Stimulated activated naive B cell treated with anti-CD40 and anti-IgM and Interleukin-4, amounts not matched to agents 10 μg/mL and 1 μg/mL and 100 μg/mL, for 72 hours (primary cell): ENCODE data around the gene ARHGAP12.
A peak's percentile ranks its signal among the peaks of the same experiment; 100 is the strongest.

Experiments used
- ATAC-seq, 2 donors: fragments of 150-1000 bp; cut with Tn5 transposase; replicated peaks; 2 replicates each; pipeline ENCODE4 v1.10.0; 2021; ENCODE audit warnings: moderate library complexity in 1 of 2
- DNase-seq: peaks from one replicate; pipeline ENCODE4 v3.0.0; 2021
- H3K27ac Mint-ChIP-seq: one replicate; pipeline ENCODE4 v1.8.0; 2022; ENCODE audit warnings: mild to moderate bottlenecking, mixed read lengths
- H3K27me3 Mint-ChIP-seq, 2 donors: one replicate each; pipeline ENCODE4 v1.8.0; 2022; ENCODE audit warnings: mixed read lengths in 2 of 2
- H3K36me3 Mint-ChIP-seq, 2 donors: one replicate each; pipeline ENCODE4 v1.8.0; 2022; ENCODE audit warnings: mixed read lengths in 2 of 2, mild to moderate bottlenecking in 1 of 2
- H3K4me1 Mint-ChIP-seq, 2 donors: one replicate each; pipeline ENCODE4 v1.8.0; 2022; ENCODE audit warnings: mixed read lengths in 2 of 2, mild to moderate bottlenecking in 1 of 2
- H3K4me3 Mint-ChIP-seq, 2 donors: one replicate each; pipeline ENCODE4 v1.8.0; 2022; ENCODE audit warnings: mild to moderate bottlenecking in 2 of 2, mixed read lengths in 2 of 2, moderate library complexity in 1 of 2
- H3K9me3 Mint-ChIP-seq, 2 donors: one replicate each; pipeline ENCODE4 v1.8.0; 2022; ENCODE audit warnings: mixed read lengths in 2 of 2, mild to moderate bottlenecking in 1 of 2

ARHGAP12 gene

DNA sequence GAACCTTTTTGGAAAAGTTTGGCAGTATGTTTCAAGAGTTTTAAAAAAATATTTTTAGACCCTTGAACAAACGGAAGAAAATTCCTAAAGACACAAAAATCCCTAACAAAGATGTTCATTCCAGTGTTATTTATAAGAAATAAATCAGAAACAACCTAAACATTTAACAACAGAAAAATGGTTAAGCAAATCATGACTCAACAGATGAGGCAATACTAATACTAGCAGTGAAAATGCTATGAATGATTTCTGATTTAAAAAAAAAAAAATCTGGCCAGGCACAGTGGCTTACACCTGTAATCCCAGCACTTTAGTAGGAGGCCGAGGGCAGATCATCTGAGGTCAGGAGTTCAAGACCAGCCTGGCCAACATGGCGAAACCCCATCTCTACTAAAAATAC lies 61.0 kb downstream of the ARHGAP12 start:
- no peak for DNase-seq
- no peak for ATAC-seq
- Mint-ChIP-seq H3K4me3 (no peak overlapping the region), H3K4me1 (peaks cover 15 to 25% of the 10 kb centered on the region in 2 donors), H3K36me3 (peaks cover 2 to 3% of the 10 kb centered on the region in 2 donors), H3K27me3 (no peaks in the 10 kb centered on the region), H3K9me3 (no peaks in the 10 kb centered on the region), H3K27ac (no peak overlapping the region)

GRCh38 chr10:31866118-31866670 lies 62.4 kb downstream of the ARHGAP12 start:
- Mint-ChIP-seq H3K27me3 (no peaks in the 10 kb centered on the region), H3K27ac (peak overlapping the region; percentile 53), H3K4me3 (no peak overlapping the region), H3K4me1 (peaks cover 18 to 31% of the 10 kb centered on the region in 2 donors), H3K36me3 (peaks cover 2 to 6% of the 10 kb centered on the region in 2 donors), H3K9me3 (no peaks in the 10 kb centered on the region)
- DNase-seq (no peak), ATAC-seq (peak in 1 of 2 donors; percentile 29)

DNA sequence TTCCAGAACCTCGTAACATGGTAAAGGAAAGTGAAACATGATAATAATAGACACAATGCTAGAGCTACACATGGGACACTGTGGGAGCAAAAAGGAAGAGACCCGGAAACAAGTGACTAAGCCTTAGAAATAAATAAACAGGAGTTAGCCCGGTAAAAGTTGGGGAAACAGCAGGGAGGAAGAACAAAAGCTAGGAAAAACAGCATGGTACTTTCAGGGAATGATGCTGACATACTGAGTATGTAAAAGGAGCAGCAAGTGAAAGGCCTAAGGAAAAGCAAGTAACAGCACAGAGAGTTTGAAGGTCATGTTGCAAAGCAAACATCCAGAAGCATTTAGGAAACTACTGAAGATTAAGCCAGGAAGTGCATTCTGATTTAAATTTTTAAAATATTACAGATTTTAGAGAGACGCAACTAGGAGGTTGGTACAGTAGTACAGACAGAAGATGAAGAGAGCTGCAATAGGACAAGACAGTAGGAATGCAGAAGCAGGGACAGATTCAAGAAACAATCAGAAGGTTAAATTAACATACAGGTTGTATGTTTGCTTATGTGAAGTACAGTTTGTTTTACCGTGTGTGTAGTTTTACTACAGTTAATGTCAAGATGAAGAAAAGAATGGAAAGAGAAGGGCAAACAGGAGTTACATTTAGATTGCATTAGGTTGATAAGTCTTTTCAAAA lies 63.7 kb downstream of the ARHGAP12 start:
- DNase-seq (no peak), ATAC-seq (no peak)
- Mint-ChIP-seq H3K4me3 (no peak overlapping the region), H3K36me3 (peaks cover 3 to 10% of the 10 kb centered on the region in 2 donors), H3K4me1 (peaks cover 18 to 31% of the 10 kb centered on the region in 2 donors), H3K9me3 (no peaks in the 10 kb centered on the region), H3K27me3 (no peaks in the 10 kb centered on the region), H3K27ac (peak overlapping the region; percentile 2)

- H3K4me3 Mint-ChIP-seq: no peak overlapping the region
- H3K36me3 Mint-ChIP-seq: peaks cover 26 to 37% of the 10 kb centered on the region in 2 donors
- no peak overlapping the region for H3K27ac Mint-ChIP-seq
- peaks cover 0 to 2% of the 10 kb centered on the region in 2 donors for H3K9me3 Mint-ChIP-seq
- no peaks in the 10 kb centered on the region for H3K27me3 Mint-ChIP-seq
- no peak for DNase-seq
- no peak for ATAC-seq
- peaks cover 3 to 12% of the 10 kb centered on the region in 2 donors for H3K4me1 Mint-ChIP-seq
Observed at GRCh38 chr10:31855033-31855432, 73.6 kb downstream of the ARHGAP12 start.

DNA sequence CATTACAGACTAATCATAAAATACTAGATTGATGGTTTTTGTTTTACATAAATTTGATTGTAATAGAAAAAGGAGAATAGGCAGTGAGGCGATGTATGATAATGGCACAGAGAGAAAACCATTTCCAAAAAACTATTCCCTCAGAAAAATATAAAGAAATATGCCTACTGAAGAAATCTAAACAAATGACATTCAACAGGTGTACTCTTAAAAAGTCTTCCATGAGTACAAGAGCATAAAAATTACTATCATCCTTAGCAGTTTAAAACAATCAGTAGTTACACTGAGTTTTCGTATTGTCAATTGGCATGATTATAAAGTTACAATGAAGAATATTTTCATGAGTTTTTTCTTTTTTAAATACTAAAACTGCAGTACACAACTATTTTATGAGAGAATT lies 75.0 kb downstream of the ARHGAP12 start:
- no peaks in the 10 kb centered on the region for H3K27me3 Mint-ChIP-seq
- H3K4me3 Mint-ChIP-seq: no peak overlapping the region
- H3K27ac Mint-ChIP-seq: no peak overlapping the region
- DNase-seq (no peak), ATAC-seq (no peak)
- no peaks in the 10 kb centered on the region for H3K9me3 Mint-ChIP-seq
- peaks cover 3 to 12% of the 10 kb centered on the region in 2 donors for H3K4me1 Mint-ChIP-seq
- peaks cover 21 to 32% of the 10 kb centered on the region in 2 donors for H3K36me3 Mint-ChIP-seq

DNA sequence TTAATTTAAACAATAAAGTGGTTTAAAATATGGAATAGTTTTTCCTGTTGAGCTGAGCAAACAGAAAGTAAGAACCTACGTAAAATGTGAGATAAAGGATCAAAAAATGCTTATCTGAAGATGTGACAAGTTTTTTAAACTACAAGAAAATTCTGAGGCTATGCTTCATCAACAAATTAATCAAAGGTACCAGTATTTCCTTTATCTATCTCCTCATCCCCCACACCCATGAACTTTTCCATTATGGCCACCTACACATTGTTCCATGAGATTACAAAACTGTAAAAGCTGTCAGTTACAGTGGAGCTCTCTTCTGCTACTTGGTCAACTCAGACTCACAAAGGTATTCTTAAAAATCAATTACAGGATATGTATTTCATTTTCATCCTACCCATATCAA lies 77.4 kb downstream of the ARHGAP12 start:
- Mint-ChIP-seq H3K27ac (no peak overlapping the region), H3K9me3 (no peaks in the 10 kb centered on the region), H3K36me3 (peaks cover 13 to 21% of the 10 kb centered on the region in 2 donors), H3K4me1 (peaks cover 4 to 6% of the 10 kb centered on the region in 2 donors), H3K27me3 (no peaks in the 10 kb centered on the region), H3K4me3 (no peak overlapping the region)
- DNase-seq (no peak), ATAC-seq (no peak)

DNA sequence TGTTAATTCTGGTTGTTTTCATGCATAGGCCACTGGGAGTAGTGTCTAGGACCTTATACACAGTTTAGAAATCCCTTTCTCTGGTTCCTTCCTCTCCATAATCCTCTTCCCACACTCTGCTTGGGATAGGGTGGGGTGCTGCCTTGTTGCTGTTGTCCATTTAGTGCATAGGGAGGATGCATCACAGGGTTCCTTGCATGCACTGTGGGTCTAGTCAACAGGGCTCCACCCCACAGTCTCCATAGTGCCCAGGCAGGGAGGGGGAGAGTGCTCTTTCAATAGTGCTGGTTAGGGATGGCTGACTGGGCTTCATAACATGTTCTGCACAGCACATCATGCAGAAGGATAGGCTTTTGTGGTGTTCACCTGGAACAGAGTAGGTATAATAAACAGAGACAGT lies 81.1 kb downstream of the ARHGAP12 start:
- Mint-ChIP-seq H3K4me1 (peaks cover 3 to 5% of the 10 kb centered on the region in 2 donors), H3K9me3 (no peaks in the 10 kb centered on the region), H3K27ac (no peak overlapping the region), H3K27me3 (no peaks in the 10 kb centered on the region), H3K36me3 (peaks cover 9 to 19% of the 10 kb centered on the region in 2 donors), H3K4me3 (no peak overlapping the region)
- no peak for ATAC-seq
- DNase-seq: no peak

DNA sequence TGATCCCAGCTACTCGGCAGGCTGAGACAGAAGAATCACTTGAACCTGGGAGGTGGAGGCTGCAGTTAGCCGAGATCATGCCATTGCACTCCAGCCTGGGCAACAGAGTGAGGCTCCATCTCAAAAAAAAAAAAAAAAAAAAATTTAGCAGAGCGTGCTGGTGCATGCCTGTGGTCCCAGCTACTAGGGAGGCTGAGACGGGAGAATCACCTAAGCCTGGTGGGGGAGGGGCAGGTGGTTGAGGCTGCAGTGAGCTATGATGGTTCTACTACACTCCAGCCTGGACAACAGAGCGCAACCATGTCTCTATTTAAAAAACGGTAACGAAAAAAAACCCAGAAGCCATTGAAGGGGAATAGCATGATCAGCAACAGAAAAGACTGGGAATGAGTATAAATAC lies 89.9 kb downstream of the ARHGAP12 start:
- Mint-ChIP-seq H3K9me3 (no peaks in the 10 kb centered on the region), H3K4me3 (no peak overlapping the region), H3K27me3 (no peaks in the 10 kb centered on the region), H3K4me1 (peaks cover 7 to 8% of the 10 kb centered on the region in 2 donors), H3K36me3 (peaks cover 3 to 11% of the 10 kb centered on the region in 2 donors), H3K27ac (no peak overlapping the region)
- no peak for ATAC-seq
- no peak for DNase-seq

DNA sequence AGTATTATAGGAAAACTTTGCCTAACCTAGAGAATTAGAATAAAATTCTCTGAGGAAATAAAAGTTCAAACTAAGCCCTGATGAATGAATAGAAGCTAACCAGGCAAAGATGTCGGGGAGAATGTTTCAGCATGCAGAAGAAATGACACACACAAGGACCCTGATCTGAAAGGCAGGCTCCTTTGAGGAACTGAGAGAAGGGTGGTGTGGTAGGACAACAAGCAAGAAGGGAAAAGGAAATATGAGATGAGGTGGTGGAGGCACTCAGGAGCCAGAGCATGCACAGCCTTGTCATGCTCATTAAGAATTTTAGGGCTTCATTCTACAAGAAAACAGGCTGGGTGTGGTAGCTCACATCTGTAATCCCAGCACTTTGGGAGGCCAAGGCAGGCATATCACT lies 90.6 kb downstream of the ARHGAP12 start:
- H3K4me3 Mint-ChIP-seq: no peak overlapping the region
- no peaks in the 10 kb centered on the region for H3K27me3 Mint-ChIP-seq
- H3K9me3 Mint-ChIP-seq: no peaks in the 10 kb centered on the region
- no peak overlapping the region for H3K27ac Mint-ChIP-seq
- peaks cover 3 to 10% of the 10 kb centered on the region in 2 donors for H3K36me3 Mint-ChIP-seq
- peaks cover 7 to 12% of the 10 kb centered on the region in 2 donors for H3K4me1 Mint-ChIP-seq
- ATAC-seq (peak; percentile 79 to 81), DNase-seq (no peak)

GRCh38 chr10:31836569-31837406 lies 91.8 kb downstream of the ARHGAP12 start:
- H3K27ac Mint-ChIP-seq: no peak overlapping the region
- ATAC-seq (peak; percentile 48 to 64), DNase-seq (no peak)
- peaks cover 3 to 7% of the 10 kb centered on the region in 2 donors for H3K36me3 Mint-ChIP-seq
- H3K4me1 Mint-ChIP-seq: peaks cover 7 to 12% of the 10 kb centered on the region in 2 donors
- H3K4me3 Mint-ChIP-seq: no peak overlapping the region
- H3K27me3 Mint-ChIP-seq: no peaks in the 10 kb centered on the region
- H3K9me3 Mint-ChIP-seq: no peaks in the 10 kb centered on the region

- Mint-ChIP-seq H3K27ac (no peak overlapping the region), H3K4me1 (peaks cover 7 to 12% of the 10 kb centered on the region in 2 donors), H3K4me3 (no peak overlapping the region), H3K9me3 (no peaks in the 10 kb centered on the region), H3K27me3 (no peaks in the 10 kb centered on the region), H3K36me3 (peaks cover 6 to 14% of the 10 kb centered on the region in 2 donors)
- ATAC-seq (no peak), DNase-seq (no peak)
Observed at GRCh38 chr10:31833753-31834152, 94.9 kb downstream of the ARHGAP12 start.

GRCh38 chr10:31832261-31832660 lies 96.4 kb downstream of the ARHGAP12 start:
- Mint-ChIP-seq H3K27ac (no peak overlapping the region), H3K36me3 (peaks cover 3 to 10% of the 10 kb centered on the region in 2 donors), H3K4me1 (peaks cover 5 to 6% of the 10 kb centered on the region in 2 donors), H3K27me3 (no peaks in the 10 kb centered on the region), H3K9me3 (no peaks in the 10 kb centered on the region), H3K4me3 (no peak overlapping the region)
- ATAC-seq (no peak), DNase-seq (no peak)

- Mint-ChIP-seq H3K36me3 (peaks cover 3 to 10% of the 10 kb centered on the region in 2 donors), H3K27ac (no peak overlapping the region), H3K4me1 (peaks cover 0 to 6% of the 10 kb centered on the region in 2 donors), H3K9me3 (no peaks in the 10 kb centered on the region), H3K4me3 (no peak overlapping the region), H3K27me3 (no peaks in the 10 kb centered on the region)
- ATAC-seq (no peak), DNase-seq (no peak)
Observed at GRCh38 chr10:31830887-31831286, 97.7 kb downstream of the ARHGAP12 start.

DNA sequence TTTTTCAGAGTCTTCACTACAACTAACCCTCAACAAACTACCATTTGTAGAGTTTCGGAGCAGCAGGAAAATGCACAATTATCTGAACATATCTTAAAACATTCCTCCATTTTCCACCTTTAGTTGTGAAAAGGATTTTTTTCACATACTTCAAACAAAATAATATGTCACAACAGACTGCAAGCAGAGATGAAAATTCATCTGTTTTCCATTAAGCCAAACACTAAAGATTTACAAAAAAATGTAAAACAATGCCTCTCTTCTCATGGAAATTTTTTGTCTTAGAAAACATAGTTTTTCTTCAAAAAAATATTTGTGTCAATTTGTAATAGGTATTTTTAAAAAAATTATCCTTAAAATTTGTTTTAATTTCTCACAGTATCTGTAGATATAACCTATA lies 98.9 kb downstream of the ARHGAP12 start:
- Mint-ChIP-seq H3K4me3 (no peak overlapping the region), H3K36me3 (peaks cover 3 to 10% of the 10 kb centered on the region in 2 donors), H3K9me3 (no peaks in the 10 kb centered on the region), H3K27me3 (no peaks in the 10 kb centered on the region), H3K27ac (no peak overlapping the region), H3K4me1 (peaks cover 0 to 6% of the 10 kb centered on the region in 2 donors)
- ATAC-seq (no peak), DNase-seq (no peak)
